SK-N-SH treated with all-trans-retinoic acid at 6 μM for 48 hours (cell line): ENCODE data around the gene SLC16A10.

Experiments used
- ATAC-seq: fragments of 200-7000 bp; cut with Tn5 transposase; 3 replicates; pipeline ENCODE4 v1.9.1; 2020; ENCODE audit warnings: mild to moderate bottlenecking, moderate library complexity
- ARNTL ChIP-seq: fragments of 450-650 bp; formaldehyde crosslinking; IDR thresholded peaks from 2 replicates; pipeline ENCODE4 v1.5.0; 2020; ENCODE audit warnings: low read depth, mild to moderate bottlenecking, moderate library complexity, borderline replicate concordance
- BACH2 ChIP-seq: fragments of 250-450 bp; sonication (Bioruptor Pico); IDR thresholded peaks from 2 replicates; pipeline ENCODE4 v1.9.0; 2021; ENCODE audit warnings: mild to moderate bottlenecking, borderline replicate concordance
- GLIS3 ChIP-seq: fragments of 250-450 bp; sonication (Bioruptor Pico); IDR thresholded peaks from 2 replicates; pipeline ENCODE4 v1.5.0; 2020; ENCODE audit warnings: mild to moderate bottlenecking, moderate library complexity
- OSR1 ChIP-seq: fragments of 250-450 bp; sonication (Bioruptor Pico); IDR thresholded peaks from 2 replicates; pipeline ENCODE4 v1.8.0; 2022; ENCODE audit warnings: moderate library complexity, mild to moderate bottlenecking, inconsistent platforms
- PPARA ChIP-seq: fragments of 250-450 bp; sonication (Bioruptor Pico); IDR thresholded peaks from 2 replicates; pipeline ENCODE4 v1.5.0; 2020; ENCODE audit warnings: mild to moderate bottlenecking, borderline replicate concordance
- SNAI2 ChIP-seq: fragments of 250-450 bp; sonication (Bioruptor Pico); IDR thresholded peaks from 2 replicates; pipeline ENCODE4 v1.5.0; 2020; ENCODE audit warnings: mild to moderate bottlenecking, moderate library complexity
- TCF4 ChIP-seq: fragments of 250-450 bp; sonication (Bioruptor Pico); IDR thresholded peaks from 2 replicates; pipeline ENCODE4 v1.8.0; 2021; ENCODE audit warnings: mild to moderate bottlenecking, moderate library complexity, borderline replicate concordance
- TOX ChIP-seq: fragments of 250-450 bp; sonication (Bioruptor Pico); IDR thresholded peaks from 2 replicates; pipeline ENCODE4 v1.8.0; 2021; ENCODE audit warnings: mild to moderate bottlenecking, moderate library complexity, borderline replicate concordance
- ZFP3 ChIP-seq: fragments of 250-450 bp; sonication (Bioruptor Pico); IDR thresholded peaks from 2 replicates; pipeline ENCODE4 v1.5.0; 2020; ENCODE audit warnings: mild to moderate bottlenecking, moderate library complexity
- ZFP30 ChIP-seq: fragments of 450-650 bp; formaldehyde crosslinking; IDR thresholded peaks from 2 replicates; pipeline ENCODE4 v1.5.0; 2022; ENCODE audit warnings: mild to moderate bottlenecking, moderate library complexity
- ZNF565 ChIP-seq: fragments of 450-650 bp; formaldehyde crosslinking; conservative IDR thresholded peaks from 2 replicates; pipeline ENCODE4 v1.5.0; 2020; ENCODE audit warnings: low read depth, mild to moderate bottlenecking, moderate library complexity
- ZNF70 ChIP-seq: fragments of 450-650 bp; formaldehyde crosslinking; IDR thresholded peaks from 2 replicates; pipeline ENCODE4 v1.5.0; 2020; ENCODE audit warnings: mild to moderate bottlenecking, moderate library complexity
- ZNF8 ChIP-seq: fragments of 450-650 bp; formaldehyde crosslinking; IDR thresholded peaks from 2 replicates; pipeline ENCODE4 v1.5.0; 2020; ENCODE audit warnings: mild to moderate bottlenecking, moderate library complexity
- TF ChIP-seq, protein P1 (sequence below): fragments of 250-450 bp; sonication (Bioruptor Pico); IDR thresholded peaks from 2 replicates; pipeline ENCODE4 v1.8.0; 2020; ENCODE audit warnings: mild to moderate bottlenecking, moderate library complexity, borderline replicate concordance
- TF ChIP-seq, protein P2 (sequence below): fragments of 250-450 bp; sonication (Bioruptor Pico); IDR thresholded peaks from 2 replicates; pipeline ENCODE4 v1.8.0; 2021; ENCODE audit warnings: low read depth, mild to moderate bottlenecking, moderate library complexity, borderline replicate concordance
- TF ChIP-seq, protein P3 (sequence below): fragments of 250-450 bp; sonication (Bioruptor Pico); IDR thresholded peaks from 2 replicates; pipeline ENCODE4 v1.5.1; 2021; ENCODE audit warnings: mild to moderate bottlenecking, moderate library complexity
- TF ChIP-seq, protein P4 (sequence below): fragments of 250-450 bp; sonication (Bioruptor Pico); IDR thresholded peaks from 2 replicates; pipeline ENCODE4 v1.5.1; 2020; ENCODE audit warnings: low read depth, mild to moderate bottlenecking, moderate library complexity

Gene SLC16A10

DNA sequence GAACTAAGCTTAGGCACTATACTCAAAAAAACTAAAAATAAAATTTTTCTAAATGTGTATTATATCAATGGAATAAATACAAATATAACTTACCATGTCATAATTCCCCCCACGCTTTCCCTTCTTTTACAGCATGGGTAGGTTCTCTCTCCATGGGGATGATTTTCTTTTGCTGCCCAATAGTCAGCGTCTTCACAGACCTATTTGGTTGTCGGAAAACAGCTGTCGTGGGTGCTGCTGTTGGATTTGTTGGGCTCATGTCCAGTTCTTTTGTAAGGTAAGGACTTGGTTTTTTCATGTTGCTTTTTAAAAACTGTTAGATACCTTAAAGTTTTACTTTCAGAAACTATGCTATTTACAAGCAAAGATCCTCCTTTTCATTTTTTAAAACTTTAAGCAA is 85.3 kb downstream of the SLC16A10 start:
- TF ChIP-seq SNAI2 (CRISPR knock-in tag) (no peak), BACH2 (CRISPR knock-in tag) (no peak), TCF4 (CRISPR knock-in tag) (no peak), ZFP3 (CRISPR knock-in tag) (no peak), ZNF8 (CRISPR knock-in tag) (no peak), ZNF70 (CRISPR knock-in tag) (no peak), OSR1 (CRISPR knock-in tag) (no peak)
- TF ChIP-seq, protein P1, sequence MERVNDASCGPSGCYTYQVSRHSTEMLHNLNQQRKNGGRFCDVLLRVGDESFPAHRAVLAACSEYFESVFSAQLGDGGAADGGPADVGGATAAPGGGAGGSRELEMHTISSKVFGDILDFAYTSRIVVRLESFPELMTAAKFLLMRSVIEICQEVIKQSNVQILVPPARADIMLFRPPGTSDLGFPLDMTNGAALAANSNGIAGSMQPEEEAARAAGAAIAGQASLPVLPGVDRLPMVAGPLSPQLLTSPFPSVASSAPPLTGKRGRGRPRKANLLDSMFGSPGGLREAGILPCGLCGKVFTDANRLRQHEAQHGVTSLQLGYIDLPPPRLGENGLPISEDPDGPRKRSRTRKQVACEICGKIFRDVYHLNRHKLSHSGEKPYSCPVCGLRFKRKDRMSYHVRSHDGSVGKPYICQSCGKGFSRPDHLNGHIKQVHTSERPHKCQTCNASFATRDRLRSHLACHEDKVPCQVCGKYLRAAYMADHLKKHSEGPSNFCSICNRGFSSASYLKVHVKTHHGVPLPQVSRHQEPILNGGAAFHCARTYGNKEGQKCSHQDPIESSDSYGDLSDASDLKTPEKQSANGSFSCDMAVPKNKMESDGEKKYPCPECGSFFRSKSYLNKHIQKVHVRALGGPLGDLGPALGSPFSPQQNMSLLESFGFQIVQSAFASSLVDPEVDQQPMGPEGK (CRISPR knock-in tag) = no peak
- TF ChIP-seq, all 23 proteins: peak for 0
- ATAC-seq = no peak

DNA sequence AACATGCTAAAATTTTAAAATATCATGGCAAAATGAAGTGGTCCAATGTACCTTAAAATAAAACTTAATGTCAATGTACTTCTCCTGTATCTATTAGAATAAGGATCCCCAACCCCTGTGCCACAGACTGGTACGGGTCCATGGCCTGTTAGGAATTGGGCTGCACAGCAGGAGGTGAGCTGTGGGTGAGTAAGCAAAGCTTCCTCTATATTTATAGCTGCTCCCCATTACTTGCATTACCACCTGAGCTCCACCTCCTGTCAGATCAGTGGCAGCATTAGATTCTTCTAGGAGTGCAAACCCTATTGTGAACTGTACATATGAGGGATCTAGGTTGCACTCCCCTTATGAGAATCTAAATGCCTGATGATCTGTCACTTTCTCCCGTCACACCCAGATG is 86.0 kb downstream of the SLC16A10 start:
- TF ChIP-seq ZNF565 (CRISPR knock-in tag) (no peak), BACH2 (CRISPR knock-in tag) (no peak), ZNF70 (CRISPR knock-in tag) (no peak)
- TF ChIP-seq, protein P2, sequence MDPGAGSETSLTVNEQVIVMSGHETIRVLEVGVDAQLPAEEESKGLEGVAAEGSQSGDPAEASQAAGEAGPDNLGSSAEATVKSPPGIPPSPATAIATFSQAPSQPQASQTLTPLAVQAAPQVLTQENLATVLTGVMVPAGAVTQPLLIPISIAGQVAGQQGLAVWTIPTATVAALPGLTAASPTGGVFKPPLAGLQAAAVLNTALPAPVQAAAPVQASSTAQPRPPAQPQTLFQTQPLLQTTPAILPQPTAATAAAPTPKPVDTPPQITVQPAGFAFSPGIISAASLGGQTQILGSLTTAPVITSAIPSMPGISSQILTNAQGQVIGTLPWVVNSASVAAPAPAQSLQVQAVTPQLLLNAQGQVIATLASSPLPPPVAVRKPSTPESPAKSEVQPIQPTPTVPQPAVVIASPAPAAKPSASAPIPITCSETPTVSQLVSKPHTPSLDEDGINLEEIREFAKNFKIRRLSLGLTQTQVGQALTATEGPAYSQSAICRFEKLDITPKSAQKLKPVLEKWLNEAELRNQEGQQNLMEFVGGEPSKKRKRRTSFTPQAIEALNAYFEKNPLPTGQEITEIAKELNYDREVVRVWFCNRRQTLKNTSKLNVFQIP (CRISPR knock-in tag) = no peak
- no peak for ATAC-seq

DNA sequence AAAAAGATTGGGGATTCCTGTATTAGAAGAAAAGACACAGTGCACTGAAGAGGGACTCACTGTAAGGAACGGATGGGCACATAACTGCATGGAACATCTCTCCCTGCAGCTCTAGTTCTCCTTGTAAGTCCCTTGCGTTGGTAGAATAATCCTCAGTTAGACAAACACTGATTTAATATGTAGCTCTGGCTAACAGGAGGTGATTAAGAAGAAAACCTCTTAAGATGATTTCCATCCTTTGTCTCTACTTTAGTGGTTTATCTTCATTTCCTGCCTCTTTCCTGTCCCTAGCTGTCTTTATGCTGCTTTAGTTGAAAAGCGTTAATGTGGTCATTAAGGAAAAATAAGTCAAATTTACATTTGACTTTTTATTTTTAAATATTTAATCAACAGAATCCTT is 86.6 kb downstream of the SLC16A10 start:
- no peak for ATAC-seq
- TF ChIP-seq ZFP30 (CRISPR knock-in tag) (no peak), ZNF70 (CRISPR knock-in tag) (no peak), GLIS3 (CRISPR knock-in tag) (no peak), OSR1 (CRISPR knock-in tag) (no peak), ZNF565 (CRISPR knock-in tag) (no peak), PPARA (no peak)
- TF ChIP-seq, protein P1 (CRISPR knock-in tag) = no peak
- TF ChIP-seq, protein P3, sequence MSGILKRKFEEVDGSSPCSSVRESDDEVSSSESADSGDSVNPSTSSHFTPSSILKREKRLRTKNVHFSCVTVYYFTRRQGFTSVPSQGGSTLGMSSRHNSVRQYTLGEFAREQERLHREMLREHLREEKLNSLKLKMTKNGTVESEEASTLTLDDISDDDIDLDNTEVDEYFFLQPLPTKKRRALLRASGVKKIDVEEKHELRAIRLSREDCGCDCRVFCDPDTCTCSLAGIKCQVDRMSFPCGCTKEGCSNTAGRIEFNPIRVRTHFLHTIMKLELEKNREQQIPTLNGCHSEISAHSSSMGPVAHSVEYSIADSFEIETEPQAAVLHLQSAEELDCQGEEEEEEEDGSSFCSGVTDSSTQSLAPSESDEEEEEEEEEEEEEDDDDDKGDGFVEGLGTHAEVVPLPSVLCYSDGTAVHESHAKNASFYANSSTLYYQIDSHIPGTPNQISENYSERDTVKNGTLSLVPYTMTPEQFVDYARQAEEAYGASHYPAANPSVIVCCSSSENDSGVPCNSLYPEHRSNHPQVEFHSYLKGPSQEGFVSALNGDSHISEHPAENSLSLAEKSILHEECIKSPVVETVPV (CRISPR knock-in tag) = no peak
- TF ChIP-seq, protein P2 (CRISPR knock-in tag) = no peak
- TF ChIP-seq, protein P4, sequence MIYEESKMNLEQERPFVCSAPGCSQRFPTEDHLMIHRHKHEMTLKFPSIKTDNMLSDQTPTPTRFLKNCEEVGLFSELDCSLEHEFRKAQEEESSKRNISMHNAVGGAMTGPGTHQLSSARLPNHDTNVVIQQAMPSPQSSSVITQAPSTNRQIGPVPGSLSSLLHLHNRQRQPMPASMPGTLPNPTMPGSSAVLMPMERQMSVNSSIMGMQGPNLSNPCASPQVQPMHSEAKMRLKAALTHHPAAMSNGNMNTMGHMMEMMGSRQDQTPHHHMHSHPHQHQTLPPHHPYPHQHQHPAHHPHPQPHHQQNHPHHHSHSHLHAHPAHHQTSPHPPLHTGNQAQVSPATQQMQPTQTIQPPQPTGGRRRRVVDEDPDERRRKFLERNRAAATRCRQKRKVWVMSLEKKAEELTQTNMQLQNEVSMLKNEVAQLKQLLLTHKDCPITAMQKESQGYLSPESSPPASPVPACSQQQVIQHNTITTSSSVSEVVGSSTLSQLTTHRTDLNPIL (CRISPR knock-in tag) = no peak

DNA sequence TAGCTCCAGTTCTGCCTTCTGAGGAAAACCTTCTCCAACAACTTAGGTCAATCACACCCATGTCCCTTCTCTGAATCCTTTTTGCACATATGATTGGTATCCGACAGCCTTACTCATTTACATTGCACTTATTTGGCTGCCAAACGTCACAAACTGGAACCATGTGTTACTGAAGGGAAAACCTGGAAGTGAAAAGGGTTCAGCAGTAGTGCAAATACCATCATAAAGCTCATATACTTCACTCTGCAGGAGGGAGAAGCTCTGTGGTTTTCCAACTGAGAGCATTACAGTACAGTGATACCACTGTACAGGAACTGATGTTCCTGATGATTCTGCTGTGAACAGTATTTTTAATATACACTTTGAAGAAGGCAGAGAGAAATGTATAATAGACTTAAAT is 87.8 kb downstream of the SLC16A10 start:
- TF ChIP-seq ARNTL (CRISPR knock-in tag) (no peak), PPARA (no peak), ZNF8 (CRISPR knock-in tag) (no peak), BACH2 (CRISPR knock-in tag) (no peak), TOX (CRISPR knock-in tag) (no peak)
- TF ChIP-seq, protein P3 (CRISPR knock-in tag) = no peak
- TF ChIP-seq, all 23 proteins: peak for 0
- no peak for ATAC-seq
